Measurements from ENCODE around the gene SPIRE2. TPM values are rescaled to one million over a fixed set of nuclear protein-coding genes. Genes with fewer than 3 reads are reported as not detected.
"Not testable (repeated sequence)": the region's sequence is repeated elsewhere in the genome, so short reads cannot be mapped to it uniquely, and the experiment has no call there.

The SPIRE2 gene
- total and polyA plus RNA-seq, 7 donors: 0.82 to 44.0 (median 5.3) TPM

- H3K4me3 ChIP-seq; H3K4me1 ChIP-seq; H3K36me3 ChIP-seq; intact Hi-C loops (cut with DNase I); DNase-seq; H3K9me3 ChIP-seq; H3K27ac ChIP-seq; H3K27me3 ChIP-seq: not testable (repeated sequence)
- WGBS, 2 donors: 21 to 77% methylated on average over 39 of the region's 39 CpGs
- TF ChIP-seq POLR2A (IDR thresholded peaks at IDR 0.05): peak in 1 of 2 donors; percentile 33
Observed at GRCh38 chr16:89833664-89834363, 5.5 kb downstream of the SPIRE2 start.

- H3K4me1 ChIP-seq; H3K4me3 ChIP-seq; intact Hi-C loops (cut with DNase I); H3K27me3 ChIP-seq; H3K36me3 ChIP-seq; H3K27ac ChIP-seq; H3K9me3 ChIP-seq; DNase-seq: not testable (repeated sequence)
- WGBS, 2 donors: 83 to 98% methylated on average over 42 of the region's 42 CpGs
Observed at GRCh38 chr16:89834813-89835363, 6.6 kb downstream of the SPIRE2 start.

- DNase-seq; H3K27ac ChIP-seq; intact Hi-C loops (cut with DNase I); H3K9me3 ChIP-seq; H3K36me3 ChIP-seq; H3K27me3 ChIP-seq; H3K4me3 ChIP-seq; H3K4me1 ChIP-seq: not testable (repeated sequence)
- 80 to 85% methylated on average over 15 of the region's 15 CpGs for WGBS, 2 donors
Observed at GRCh38 chr16:89836484-89836883, 8.2 kb downstream of the SPIRE2 start.

- intact Hi-C loops (cut with DNase I): no loop called here
- H3K9me3 ChIP-seq: no peaks in the 10 kb centered on the region
- no peak for DNase-seq
- no peaks in the 10 kb centered on the region for H3K27me3 ChIP-seq
- 55 to 87% methylated on average over 17 of the region's 17 CpGs for WGBS, 2 donors
- no peaks in the 10 kb centered on the region for H3K4me1 ChIP-seq
- H3K36me3 ChIP-seq: no peaks in the 10 kb centered on the region
- TF ChIP-seq POLR2A (IDR thresholded peaks at IDR 0.05) (no peak), POLR2AphosphoS5 (IDR thresholded peaks at IDR 0.05) (no peak), EP300 (IDR thresholded peaks at IDR 0.05) (no peak), CTCF (IDR thresholded peaks at IDR 0.05) (no peak)
- no peak overlapping the region for H3K27ac ChIP-seq
- H3K4me3 ChIP-seq: no peak overlapping the region
Observed at GRCh38 chr16:89837014-89837546, 8.8 kb downstream of the SPIRE2 start.

GRCh38 chr16:89841275-89841674 is 13.0 kb downstream of the SPIRE2 start:
- no peaks in the 10 kb centered on the region for H3K4me1 ChIP-seq
- H3K27ac ChIP-seq: no peak overlapping the region
- TF ChIP-seq CTCF (IDR thresholded peaks at IDR 0.05): no peak
- no peak for TF ChIP-seq POLR2AphosphoS5 (IDR thresholded peaks at IDR 0.05)
- TF ChIP-seq POLR2A (IDR thresholded peaks at IDR 0.05): no peak
- TF ChIP-seq EP300 (IDR thresholded peaks at IDR 0.05): no peak
- no peak overlapping the region for H3K4me3 ChIP-seq
- intact Hi-C loops (cut with DNase I): no loop called here
- 69 to 88% methylated on average over 10 of the region's 10 CpGs for WGBS, 2 donors
- no peaks in the 10 kb centered on the region for H3K36me3 ChIP-seq
- H3K27me3 ChIP-seq: no peaks in the 10 kb centered on the region
- no peak for DNase-seq
- no peaks in the 10 kb centered on the region for H3K9me3 ChIP-seq

- 82% methylated on average over 26 of the region's 26 CpGs for WGBS, 2 donors
- Histone ChIP-seq H3K36me3 (no peaks in the 10 kb centered on the region), H3K4me1 (no peaks in the 10 kb centered on the region), H3K27me3 (no peaks in the 10 kb centered on the region), H3K4me3 (no peak overlapping the region), H3K9me3 (no peaks in the 10 kb centered on the region), H3K27ac (no peak overlapping the region)
- TF ChIP-seq EP300 (IDR thresholded peaks at IDR 0.05): no peak
- no peak for DNase-seq
- intact Hi-C loops (cut with DNase I): no loop called here
Observed at GRCh38 chr16:89842471-89843408, 14.5 kb downstream of the SPIRE2 start.

Measured in sigmoid colon (tissue), 7 donors.